Measurements from ENCODE around the gene PLEKHS1. TPM values are rescaled to one million over a fixed set of nuclear protein-coding genes. Genes with fewer than 3 reads are reported as not detected.

Gene PLEKHS1
- total RNA-seq, 1 donor from 2014 or later, result 7.0 TPM

DNA sequence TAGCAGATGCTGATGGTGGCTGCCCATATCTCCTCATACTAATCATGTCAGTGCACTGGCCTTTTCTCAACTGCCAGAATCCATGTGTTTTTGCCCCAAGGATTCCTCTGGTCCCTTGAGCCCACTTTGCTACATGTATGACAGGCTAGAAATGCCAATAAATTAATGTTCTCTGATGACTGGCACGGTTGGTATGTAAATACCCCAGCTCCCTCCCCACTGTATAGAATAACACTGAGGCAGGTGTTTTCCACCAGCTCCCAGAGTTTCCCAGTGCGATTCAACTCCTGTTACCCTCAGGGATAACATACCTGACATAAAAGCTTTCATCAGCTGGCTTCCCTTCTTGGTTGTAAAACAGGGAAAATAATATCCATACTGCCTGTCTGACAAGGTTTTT, 9.0 kb upstream of the PLEKHS1 start:
- no peak overlapping the region for H3K27ac ChIP-seq
- DNase-seq, result no peak
- H3K4me3 ChIP-seq, result no peak overlapping the region
- intact Hi-C loops (cut with DNase I), result no loop called here
- H3K4me1 ChIP-seq, result no peaks in the 10 kb centered on the region
- no peaks in the 10 kb centered on the region for H3K27me3 ChIP-seq (ENCODE audit: low read depth)
- no peak for ATAC-seq
- H3K36me3 ChIP-seq, result no peaks in the 10 kb centered on the region
- TF ChIP-seq, protein P1, sequence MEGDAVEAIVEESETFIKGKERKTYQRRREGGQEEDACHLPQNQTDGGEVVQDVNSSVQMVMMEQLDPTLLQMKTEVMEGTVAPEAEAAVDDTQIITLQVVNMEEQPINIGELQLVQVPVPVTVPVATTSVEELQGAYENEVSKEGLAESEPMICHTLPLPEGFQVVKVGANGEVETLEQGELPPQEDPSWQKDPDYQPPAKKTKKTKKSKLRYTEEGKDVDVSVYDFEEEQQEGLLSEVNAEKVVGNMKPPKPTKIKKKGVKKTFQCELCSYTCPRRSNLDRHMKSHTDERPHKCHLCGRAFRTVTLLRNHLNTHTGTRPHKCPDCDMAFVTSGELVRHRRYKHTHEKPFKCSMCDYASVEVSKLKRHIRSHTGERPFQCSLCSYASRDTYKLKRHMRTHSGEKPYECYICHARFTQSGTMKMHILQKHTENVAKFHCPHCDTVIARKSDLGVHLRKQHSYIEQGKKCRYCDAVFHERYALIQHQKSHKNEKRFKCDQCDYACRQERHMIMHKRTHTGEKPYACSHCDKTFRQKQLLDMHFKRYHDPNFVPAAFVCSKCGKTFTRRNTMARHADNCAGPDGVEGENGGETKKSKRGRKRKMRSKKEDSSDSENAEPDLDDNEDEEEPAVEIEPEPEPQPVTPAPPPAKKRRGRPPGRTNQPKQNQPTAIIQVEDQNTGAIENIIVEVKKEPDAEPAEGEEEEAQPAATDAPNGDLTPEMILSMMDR (IDR thresholded peaks at IDR 0.05), result no peak
- no peaks in the 10 kb centered on the region for H3K9me3 ChIP-seq

DNA sequence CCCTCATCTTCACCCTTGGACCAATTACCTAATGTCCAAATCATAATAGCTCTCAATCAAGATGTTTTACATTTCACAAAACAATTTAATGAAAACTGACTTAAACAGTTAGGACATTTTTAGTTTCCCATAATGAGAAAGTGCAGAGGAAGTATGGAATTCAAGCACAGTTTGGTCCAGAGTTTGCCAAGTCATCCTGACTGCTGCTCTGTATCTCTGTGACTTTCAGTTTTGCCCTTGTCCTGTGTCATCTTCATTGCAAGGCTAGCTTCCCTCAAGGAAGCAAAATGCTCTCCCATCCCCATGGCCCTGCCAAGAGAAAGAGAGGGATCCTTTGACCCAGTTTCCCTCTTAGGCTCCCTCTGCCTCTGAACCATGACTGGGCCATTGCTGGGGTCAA, 7.9 kb upstream of the PLEKHS1 start:
- Histone ChIP-seq H3K4me3 (no peak overlapping the region), H3K36me3 (no peaks in the 10 kb centered on the region), H3K27me3 (ENCODE audit: low read depth) (no peaks in the 10 kb centered on the region), H3K4me1 (no peaks in the 10 kb centered on the region), H3K9me3 (no peaks in the 10 kb centered on the region), H3K27ac (no peak overlapping the region)
- TF ChIP-seq, protein P1 (IDR thresholded peaks at IDR 0.05), result no peak
- DNase-seq (no peak), ATAC-seq (no peak)
- intact Hi-C loops (cut with DNase I), result no loop called here

GRCh38 chr10:113745374-113745773, 6.1 kb upstream of the PLEKHS1 start:
- Histone ChIP-seq H3K4me3 (no peak overlapping the region), H3K36me3 (no peaks in the 10 kb centered on the region), H3K27me3 (ENCODE audit: low read depth) (no peaks in the 10 kb centered on the region), H3K27ac (no peak overlapping the region), H3K9me3 (no peaks in the 10 kb centered on the region), H3K4me1 (no peaks in the 10 kb centered on the region)
- TF ChIP-seq, protein P1 (IDR thresholded peaks at IDR 0.05), result no peak
- intact Hi-C loops (cut with DNase I), result no loop called here
- DNase-seq, result no peak
- ATAC-seq, result no peak

GRCh38 chr10:113746217-113746957, 5.1 kb upstream of the PLEKHS1 start:
- intact Hi-C loops (cut with DNase I), result no loop called here
- Histone ChIP-seq H3K9me3 (no peaks in the 10 kb centered on the region), H3K27ac (no peak overlapping the region), H3K27me3 (ENCODE audit: low read depth) (no peaks in the 10 kb centered on the region), H3K4me3 (no peak overlapping the region), H3K4me1 (no peaks in the 10 kb centered on the region), H3K36me3 (no peaks in the 10 kb centered on the region)
- DNase-seq, result no peak
- TF ChIP-seq, protein P1 (IDR thresholded peaks at IDR 0.05), result no peak
- ATAC-seq, result no peak

DNA sequence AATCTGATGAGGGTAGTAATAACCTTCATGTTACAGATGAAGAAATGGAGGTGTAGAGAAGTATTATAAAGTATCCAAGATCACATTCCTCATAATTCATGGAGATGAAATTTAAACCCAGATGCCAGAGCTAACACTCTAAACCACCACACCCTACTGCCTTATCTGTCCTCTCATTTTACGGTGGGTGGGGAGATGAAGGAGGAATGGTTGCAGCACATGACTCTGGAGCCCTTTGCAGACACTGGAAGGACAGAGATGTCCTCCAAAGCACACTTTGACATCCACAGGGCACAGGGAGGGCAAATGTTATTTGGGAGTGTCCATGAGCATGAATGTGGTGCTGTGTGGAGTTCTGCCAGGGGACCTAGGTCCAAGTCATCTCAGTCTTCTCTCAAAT, 1.1 kb downstream of the PLEKHS1 start:
- intact Hi-C loops (cut with DNase I), result no loop called here
- H3K4me1 ChIP-seq, result peaks cover 8% of the 10 kb centered on the region
- ATAC-seq (no peak), DNase-seq (no peak)
- H3K4me3 ChIP-seq, result no peak overlapping the region
- no peak overlapping the region for H3K27ac ChIP-seq
- TF ChIP-seq, protein P1 (IDR thresholded peaks at IDR 0.05), result no peak
- H3K9me3 ChIP-seq, result no peaks in the 10 kb centered on the region
- H3K27me3 ChIP-seq (ENCODE audit: low read depth), result no peaks in the 10 kb centered on the region
- H3K36me3 ChIP-seq, result no peaks in the 10 kb centered on the region
